ENCODE results near the gene METAP1D.

The METAP1D gene

DNA sequence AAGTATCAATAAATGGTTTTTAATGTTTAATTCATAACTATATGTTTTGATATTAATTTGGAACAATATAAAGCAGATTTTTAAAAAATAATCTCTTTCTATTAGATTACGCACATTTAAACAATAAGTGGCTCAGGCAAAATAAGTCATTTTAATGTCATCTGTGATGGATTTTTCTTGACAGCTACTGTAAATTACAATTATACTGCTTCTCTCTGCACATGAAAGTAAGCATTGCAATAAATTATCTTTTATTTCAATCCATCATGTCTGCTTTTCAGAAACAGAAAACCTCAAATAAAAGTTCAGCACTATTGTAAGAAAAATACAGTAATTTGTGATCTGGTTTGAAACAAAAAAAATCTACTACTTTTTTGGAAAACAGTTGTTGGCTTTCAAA lies 74.5 kb downstream of the METAP1D start:
- DNase-seq (ENCODE audit: low read depth, low spot score) = no peak
- in situ Hi-C loops (cut with HindIII; ENCODE audit: low sequenced_read_pairs) = no loop called here

DNA sequence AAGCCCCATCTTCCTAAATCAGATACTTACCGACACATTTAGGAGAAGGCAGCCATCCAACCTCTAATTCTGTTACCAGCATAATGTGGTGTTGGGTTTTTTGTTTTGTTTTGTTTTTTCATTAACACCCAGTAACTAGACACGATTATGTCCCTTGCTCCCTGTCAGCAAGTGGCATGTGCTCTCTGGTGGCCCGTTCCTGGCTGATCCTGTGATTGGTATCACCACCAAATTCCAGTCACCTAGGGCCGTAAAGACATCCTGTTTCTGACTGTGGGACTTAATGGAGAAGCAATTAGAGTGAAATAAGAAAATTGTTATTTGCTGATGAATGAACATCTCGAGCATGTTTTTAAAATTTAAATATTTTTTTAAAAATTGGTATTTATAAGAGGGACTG lies 79.7 kb downstream of the METAP1D start:
- in situ Hi-C loops (cut with HindIII; ENCODE audit: low sequenced_read_pairs) = no loop called here
- H3K4me3 ChIP-seq (ENCODE audit: low read depth, low read length) = no peak overlapping the region
- TF ChIP-seq, protein P1, sequence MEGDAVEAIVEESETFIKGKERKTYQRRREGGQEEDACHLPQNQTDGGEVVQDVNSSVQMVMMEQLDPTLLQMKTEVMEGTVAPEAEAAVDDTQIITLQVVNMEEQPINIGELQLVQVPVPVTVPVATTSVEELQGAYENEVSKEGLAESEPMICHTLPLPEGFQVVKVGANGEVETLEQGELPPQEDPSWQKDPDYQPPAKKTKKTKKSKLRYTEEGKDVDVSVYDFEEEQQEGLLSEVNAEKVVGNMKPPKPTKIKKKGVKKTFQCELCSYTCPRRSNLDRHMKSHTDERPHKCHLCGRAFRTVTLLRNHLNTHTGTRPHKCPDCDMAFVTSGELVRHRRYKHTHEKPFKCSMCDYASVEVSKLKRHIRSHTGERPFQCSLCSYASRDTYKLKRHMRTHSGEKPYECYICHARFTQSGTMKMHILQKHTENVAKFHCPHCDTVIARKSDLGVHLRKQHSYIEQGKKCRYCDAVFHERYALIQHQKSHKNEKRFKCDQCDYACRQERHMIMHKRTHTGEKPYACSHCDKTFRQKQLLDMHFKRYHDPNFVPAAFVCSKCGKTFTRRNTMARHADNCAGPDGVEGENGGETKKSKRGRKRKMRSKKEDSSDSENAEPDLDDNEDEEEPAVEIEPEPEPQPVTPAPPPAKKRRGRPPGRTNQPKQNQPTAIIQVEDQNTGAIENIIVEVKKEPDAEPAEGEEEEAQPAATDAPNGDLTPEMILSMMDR (IDR thresholded peaks at IDR 0.05; ENCODE audit: low read depth, low read length) = no peak
- no peak for DNase-seq (ENCODE audit: low read depth, low spot score)

More for the DNA sequence above, 74.5 kb downstream of the METAP1D start:
- TF ChIP-seq, protein P1 (IDR thresholded peaks at IDR 0.05; ENCODE audit: low read depth, low read length) = no peak
- H3K4me3 ChIP-seq (ENCODE audit: low read depth, low read length) = no peak overlapping the region

DNA sequence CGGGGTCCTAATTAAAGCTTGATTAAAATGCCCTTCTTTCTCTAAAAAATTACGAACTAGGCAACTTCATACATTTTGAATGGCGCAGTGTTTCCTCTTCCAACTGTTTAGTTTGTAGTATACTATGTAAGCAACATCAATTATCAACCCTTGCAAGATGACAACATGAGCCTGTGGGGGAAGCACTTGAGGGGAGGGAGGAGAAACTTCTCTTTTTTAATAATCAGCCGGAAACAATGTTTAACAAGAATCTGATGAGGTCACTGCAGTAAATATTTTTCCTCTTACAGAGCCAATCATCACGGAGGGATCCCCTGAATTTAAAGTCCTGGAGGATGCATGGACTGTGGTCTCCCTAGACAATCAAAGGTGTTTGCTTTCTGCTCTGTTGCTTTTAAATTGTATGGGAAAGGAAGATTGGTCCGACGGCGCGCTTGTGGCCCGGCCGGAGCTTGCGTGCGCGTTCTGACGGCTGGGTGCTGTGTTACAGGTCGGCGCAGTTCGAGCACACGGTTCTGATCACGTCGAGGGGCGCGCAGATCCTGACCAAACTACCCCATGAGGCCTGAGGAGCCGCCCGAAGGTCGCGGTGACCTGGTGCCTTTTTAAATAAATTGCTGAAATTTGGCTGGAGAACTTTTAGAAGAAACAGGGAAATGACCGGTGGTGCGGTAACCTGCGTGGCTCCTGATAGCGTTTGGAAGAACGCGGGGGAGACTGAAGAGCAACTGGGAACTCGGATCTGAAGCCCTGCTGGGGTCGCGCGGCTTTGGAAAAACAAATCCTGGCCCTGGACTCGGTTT lies 80.3 kb downstream of the METAP1D start:
- TF ChIP-seq, protein P1 (IDR thresholded peaks at IDR 0.05; ENCODE audit: low read depth, low read length) = no peak
- in situ Hi-C loops (cut with HindIII; ENCODE audit: low sequenced_read_pairs) = no loop called here
- no peak overlapping the region for H3K4me3 ChIP-seq (ENCODE audit: low read depth, low read length)
- DNase-seq (ENCODE audit: low read depth, low spot score) = no peak

DNA sequence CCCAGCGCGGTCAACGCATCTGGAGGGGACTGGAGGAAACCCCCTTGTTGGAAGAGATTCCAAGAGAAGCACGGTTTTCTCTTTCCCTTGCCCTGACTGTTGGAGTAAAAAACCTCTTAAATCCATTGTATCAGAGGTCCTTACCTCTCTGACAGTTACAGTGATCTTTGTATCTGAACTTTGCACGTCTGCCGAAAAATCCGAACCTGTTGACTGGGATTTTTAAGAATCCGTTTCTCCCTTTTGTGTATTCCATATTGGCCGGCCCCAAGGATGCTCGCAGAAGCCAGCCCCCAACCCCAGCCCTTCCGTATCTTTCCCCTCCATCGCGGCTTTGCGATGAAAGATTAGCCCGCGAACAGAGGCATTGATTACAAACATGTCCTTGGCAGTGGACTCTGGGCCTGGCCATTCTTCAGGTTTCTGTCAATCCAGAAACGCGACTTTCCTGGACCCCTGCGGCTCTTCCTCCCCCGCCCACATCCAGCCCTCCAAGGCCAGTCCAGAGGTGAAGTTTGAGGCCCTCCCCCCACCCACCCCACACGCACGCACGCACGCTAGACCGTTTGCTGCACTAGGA lies 81.0 kb downstream of the METAP1D start:
- DNase-seq (ENCODE audit: low read depth, low spot score) = no peak
- no peak overlapping the region for H3K4me3 ChIP-seq (ENCODE audit: low read depth, low read length)
- TF ChIP-seq, protein P1 (IDR thresholded peaks at IDR 0.05; ENCODE audit: low read depth, low read length) = no peak
- in situ Hi-C loops (cut with HindIII; ENCODE audit: low sequenced_read_pairs) = no loop called here

DNA sequence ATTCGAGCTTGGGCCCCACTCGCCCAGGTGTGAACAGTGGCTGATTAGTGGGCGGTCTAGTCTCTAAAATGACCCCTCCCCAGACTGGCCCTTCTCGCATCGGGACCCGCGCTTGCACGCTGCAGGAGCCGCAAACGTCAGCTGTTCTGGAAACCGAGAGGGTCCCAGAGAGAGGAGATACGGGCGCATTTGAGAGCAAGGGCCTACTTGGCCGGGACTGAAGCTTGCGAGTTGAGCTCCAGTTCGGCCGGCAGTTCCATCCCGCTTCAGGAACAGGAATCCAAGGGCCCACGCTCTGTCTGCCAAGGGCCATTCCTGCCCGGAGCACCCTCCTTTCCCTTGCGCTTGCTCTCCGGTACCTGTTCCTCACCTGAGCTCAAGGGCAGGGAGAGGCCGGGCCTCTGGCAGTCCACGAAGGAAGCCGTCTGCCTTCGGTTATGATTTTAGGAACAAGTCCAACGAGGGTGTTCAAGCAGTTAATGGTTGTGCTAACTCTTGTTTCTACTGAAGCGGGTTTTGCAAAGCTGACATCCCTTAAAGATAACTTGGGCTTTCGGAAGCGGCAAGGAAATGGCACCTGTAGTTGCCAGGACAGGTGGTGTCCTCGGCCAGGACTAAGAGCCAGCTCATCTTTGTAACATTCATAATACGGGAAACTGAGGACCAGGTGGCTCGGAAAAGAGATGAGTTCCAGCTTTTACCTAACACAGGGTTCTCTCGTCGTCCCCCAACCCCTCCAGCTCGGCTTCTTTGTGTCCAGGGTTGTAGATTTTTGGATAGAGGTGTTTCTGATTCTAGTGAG lies 81.7 kb downstream of the METAP1D start:
- in situ Hi-C loops (cut with HindIII; ENCODE audit: low sequenced_read_pairs) = no loop called here
- no peak overlapping the region for H3K4me3 ChIP-seq (ENCODE audit: low read depth, low read length)
- no peak for DNase-seq (ENCODE audit: low read depth, low spot score)
- TF ChIP-seq, protein P1 (IDR thresholded peaks at IDR 0.05; ENCODE audit: low read depth, low read length) = no peak

DNA sequence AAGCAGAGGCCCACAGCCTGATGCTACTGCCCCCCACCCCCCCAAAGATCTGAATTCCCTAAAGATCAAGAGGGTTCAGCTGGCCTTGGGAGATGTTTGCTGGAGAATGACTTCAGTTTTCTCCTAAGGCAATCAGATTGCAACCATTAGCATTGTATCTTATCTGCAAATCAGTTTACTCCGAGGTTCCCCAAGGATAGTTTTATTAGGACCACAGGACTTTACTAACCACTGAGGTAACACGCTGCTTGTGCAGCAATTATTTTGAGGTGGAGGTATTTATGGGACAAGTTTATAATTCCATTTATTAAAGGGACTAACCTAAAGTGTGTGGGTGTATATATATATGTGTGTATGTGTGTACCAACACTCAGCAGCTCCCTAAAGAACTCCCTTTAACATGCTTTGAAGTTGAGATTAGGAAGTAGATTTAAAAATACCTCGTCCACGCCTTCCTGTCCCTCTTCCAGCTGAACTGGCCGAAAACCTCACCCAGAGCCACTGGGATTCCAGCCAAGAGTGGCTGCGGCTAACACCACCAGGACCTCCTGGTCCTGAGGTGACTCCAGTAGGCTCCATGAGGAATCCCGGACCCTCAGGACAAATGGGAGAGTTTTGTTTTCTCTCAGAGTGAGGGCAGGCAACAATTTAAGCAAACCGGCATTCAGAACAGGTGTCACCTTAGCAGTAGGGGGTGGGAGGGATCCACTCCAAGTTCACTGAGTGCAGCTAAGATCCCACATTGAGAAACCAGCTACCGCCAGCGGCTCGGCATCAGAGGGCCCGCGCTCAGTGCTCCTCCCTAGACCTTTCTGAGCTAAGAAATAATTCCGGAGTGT lies 82.6 kb downstream of the METAP1D start:
- H3K4me3 ChIP-seq (ENCODE audit: low read depth, low read length) = no peak overlapping the region
- TF ChIP-seq, protein P1 (IDR thresholded peaks at IDR 0.05; ENCODE audit: low read depth, low read length) = no peak
- DNase-seq (ENCODE audit: low read depth, low spot score) = no peak
- in situ Hi-C loops (cut with HindIII; ENCODE audit: low sequenced_read_pairs) = no loop called here

Measured in astrocyte of the spinal cord (primary cell).